HG03139 (cell line): Measurements from ENCODE around the gene MS4A6E.
"Not testable (repeated sequence)": the region's sequence is repeated elsewhere in the genome, so short reads cannot be mapped to it uniquely, and the experiment has no call there.

Experiments
- ATAC-seq: cut with Tn5 transposase; IDR thresholded peaks from one replicate; pipeline ENCODE4 v1.9.1; 2021; ENCODE audit not compliant: unreplicated experiment

The MS4A6E gene

GRCh38 chr11:60326955-60327354, at the start of gene MS4A6E:
Gene MS4A6E, plus strand, starts transcription at chr11:60327255. Its CDS starts 7,641 bp downstream, at chr11:60334896.
- no peak for ATAC-seq

- no peak for ATAC-seq
Measured at GRCh38 chr11:60280412-60280811, 46.6 kb upstream of the MS4A6E start, which contains the start of gene MS4A4A. Gene MS4A4A, plus strand, starts transcription at chr11:60280666. Its CDS starts 10 bp downstream, at chr11:60280676.

- ATAC-seq: no peak
Measured at GRCh38 chr11:60281485-60281884, 45.6 kb upstream of the MS4A6E start.

- no peak for ATAC-seq
Measured at GRCh38 chr11:60282286-60282685, 44.8 kb upstream of the MS4A6E start.

- not testable (repeated sequence) for ATAC-seq
Measured at GRCh38 chr11:60285411-60286126, 41.5 kb upstream of the MS4A6E start.

- no peak for ATAC-seq
Measured at GRCh38 chr11:60288531-60288930, 38.5 kb upstream of the MS4A6E start.

GRCh38 chr11:60292145-60292544, 34.9 kb upstream of the MS4A6E start:
- no peak for ATAC-seq

- no peak for ATAC-seq
Measured at GRCh38 chr11:60301178-60301577, 25.9 kb upstream of the MS4A6E start.

- ATAC-seq: not testable (repeated sequence)
Measured at GRCh38 chr11:60301884-60302283, 25.2 kb upstream of the MS4A6E start.

- ATAC-seq: no peak
Measured at GRCh38 chr11:60303661-60304060, 23.4 kb upstream of the MS4A6E start.

GRCh38 chr11:60305906-60306619, 21.0 kb upstream of the MS4A6E start:
- no peak for ATAC-seq

- ATAC-seq: no peak
Measured at GRCh38 chr11:60307507-60308195, 19.4 kb upstream of the MS4A6E start.

GRCh38 chr11:60310407-60310998, 16.6 kb upstream of the MS4A6E start:
- no peak for ATAC-seq

- ATAC-seq: no peak
Measured at GRCh38 chr11:60314635-60315321, 12.3 kb upstream of the MS4A6E start.

GRCh38 chr11:60315871-60316270, 11.2 kb upstream of the MS4A6E start:
- no peak for ATAC-seq

GRCh38 chr11:60316317-60316716, 10.7 kb upstream of the MS4A6E start:
- no peak for ATAC-seq

- no peak for ATAC-seq
Measured at GRCh38 chr11:60318726-60319125, 8.3 kb upstream of the MS4A6E start.

GRCh38 chr11:60321051-60321450, 6.0 kb upstream of the MS4A6E start:
- ATAC-seq: no peak

GRCh38 chr11:60328460-60328859, 1.4 kb downstream of the MS4A6E start:
- ATAC-seq: no peak

GRCh38 chr11:60332846-60333245, 5.8 kb downstream of the MS4A6E start:
- ATAC-seq: no peak
